Endothelial cell of umbilical vein (primary cell): ENCODE data around the gene RNF125. TPM values are rescaled to one million over a fixed set of nuclear protein-coding genes. Genes with fewer than 3 reads are reported as not detected.

ENCODE experiments used
- BruUV-seq: library from RNA; stranded (reverse); fragments of 400-500 nt; replicated peaks from 2 replicates; lab custom pipeline; 2021; lab: Mats Ljungman, UMichigan
- CTCF ChIA-PET: fragments of 300-600, 350-600 bp; sonication (Branson Sonifier 250); formaldehyde crosslinking; loops from one replicate; lab custom pipeline; 2021; ENCODE audit warnings: antibody characterized with exemption, inconsistent platforms; lab: Charles Lee
- POLR2A ChIA-PET: fragments of 300-600, 350-600 bp; sonication (Branson Sonifier 250); formaldehyde crosslinking; loops from one replicate; lab custom pipeline; 2021; ENCODE audit warnings: antibody characterized with exemption, inconsistent platforms; lab: Charles Lee
- DNase-seq: peaks from one replicate; pipeline ENCODE4 v3.0.0-alpha.2; 2011; ENCODE audit warnings: low read depth, low spot score
- FAIRE-seq: peaks from 2 replicates; lab custom pipeline; 2011; peaks lifted over from hg19 to GRCh38; lab: Jason Lieb, UNC
- H2AFZ ChIP-seq: 2 replicates; pipeline ENCODE4 v1.6.0; 2012; ENCODE audit warnings: low read depth, low read length, control low read depth, inconsistent platforms
- H3K27ac ChIP-seq: 2 replicates; pipeline ENCODE4 v1.5.1; 2011; ENCODE audit warnings: low read depth, mild to moderate bottlenecking, control low read depth, low read length, moderate library complexity; ENCODE audit not compliant: insufficient read depth
- H3K27me3 ChIP-seq, 2 experiments: 2 replicates each; pipeline versions ENCODE4 v1.6.0 to v1.6.1; 2011; ENCODE audit warnings: low read length in 2 of 2, mixed read lengths in 1 of 2; ENCODE audit not compliant: control insufficient read depth in 2 of 2, insufficient read depth in 2 of 2
- H3K36me3 ChIP-seq, 2 experiments: 2 replicates in 1 of 2; 3 replicates in 1 of 2; pipeline ENCODE4 v1.5.1; 2011; ENCODE audit warnings: low read length in 2 of 2, mild to moderate bottlenecking in 1 of 2, moderate library complexity in 1 of 2; ENCODE audit not compliant: control insufficient read depth in 2 of 2, insufficient read depth in 2 of 2; ENCODE audit errors: extremely low read depth in 1 of 2
- H3K4me1 ChIP-seq: 3 replicates; pipeline ENCODE4 v1.5.1; 2011; ENCODE audit warnings: mild to moderate bottlenecking, low read length; ENCODE audit not compliant: control insufficient read depth, insufficient read depth; ENCODE audit errors: extremely low read depth
- H3K4me2 ChIP-seq: 2 replicates; pipeline ENCODE4 v1.6.1; 2011; ENCODE audit warnings: low read length, control low read depth, mixed read lengths; ENCODE audit not compliant: insufficient read depth
- H3K4me3 ChIP-seq, 3 experiments: fragments of 200-600 bp in 1 of 3; sonication (generic), shearing (Covaris generic) in 1 of 3; replicated peaks in 1 of 3; 2 replicates each; pipeline ENCODE4 v1.5.1; 2011 to 2016; ENCODE audit warnings: control low read depth in 3 of 3, low read length in 3 of 3, mild to moderate bottlenecking in 2 of 3, inconsistent platforms in 1 of 3, low read depth in 1 of 3, moderate library complexity in 1 of 3; ENCODE audit not compliant: insufficient read depth in 1 of 3
- H3K79me2 ChIP-seq: 2 replicates; pipeline ENCODE4 v1.6.0; 2012; ENCODE audit warnings: low read length, inconsistent platforms; ENCODE audit not compliant: control insufficient read depth, insufficient read depth
- H3K9ac ChIP-seq: replicated peaks from 2 replicates; pipeline ENCODE3; 2011; ENCODE audit warnings: low read length, control low read depth; ENCODE audit not compliant: insufficient read depth; ENCODE audit errors: extremely low read depth
- H3K9me1 ChIP-seq: replicated peaks from 3 replicates; pipeline ENCODE4 v1.6.0; 2011; ENCODE audit warnings: mild to moderate bottlenecking, low read length; ENCODE audit not compliant: control insufficient read depth, insufficient read depth; ENCODE audit errors: extremely low read depth
- H3K9me3 ChIP-seq: replicated peaks from 2 replicates; pipeline ENCODE4 v1.5.1; 2012; ENCODE audit warnings: low read length, inconsistent platforms; ENCODE audit not compliant: control insufficient read depth, insufficient read depth
- H4K20me1 ChIP-seq: replicated peaks from 2 replicates; pipeline ENCODE3; 2011; ENCODE audit warnings: mild to moderate bottlenecking, low read length; ENCODE audit not compliant: control insufficient read depth, insufficient read depth; ENCODE audit errors: extremely low read depth
- CTCF ChIP-seq, 2 donors: IDR thresholded peaks; 1 replicate in 1 of 2; 2 replicates in 1 of 2; pipeline ENCODE4 v1.5.1; 2011; ENCODE audit warnings: low read length in 2 of 2, mild to moderate bottlenecking in 2 of 2, moderate library complexity in 2 of 2, control low read depth in 1 of 2, inconsistent platforms in 1 of 2, low read depth in 1 of 2; ENCODE audit not compliant: insufficient read depth in 1 of 2; ENCODE audit errors: extremely low read depth in 1 of 2
- EZH2 ChIP-seq: IDR thresholded peaks from 2 replicates; pipeline ENCODE4 v1.6.1; 2012; ENCODE audit warnings: borderline replicate concordance, low read depth, mild to moderate bottlenecking, moderate library complexity, low read length, inconsistent platforms; ENCODE audit not compliant: severe bottlenecking
- FOS ChIP-seq: IDR thresholded peaks from 2 replicates; pipeline ENCODE4 v1.6.1; 2011; ENCODE audit warnings: mild to moderate bottlenecking, low read length, moderate library complexity, borderline replicate concordance; ENCODE audit not compliant: insufficient read depth
- GATA2 ChIP-seq: IDR thresholded peaks from 2 replicates; pipeline ENCODE4 v1.7.0; 2011; ENCODE audit warnings: low read depth, mild to moderate bottlenecking, moderate library complexity, mixed read lengths, low read length; ENCODE audit not compliant: insufficient read length, insufficient read depth
- JUN ChIP-seq: IDR thresholded peaks from 2 replicates; pipeline ENCODE4 v1.6.1; 2011; ENCODE audit warnings: borderline replicate concordance, low read depth; ENCODE audit not compliant: insufficient read length, insufficient read depth
- MAX ChIP-seq: IDR thresholded peaks from 2 replicates; pipeline ENCODE4 v1.6.1; 2011; ENCODE audit not compliant: insufficient read depth, insufficient read length
- MYC ChIP-seq: IDR thresholded peaks from one replicate; pipeline ENCODE4 v1.6.1; 2011; ENCODE audit warnings: mild to moderate bottlenecking, low read depth, low read length
- POLR2A ChIP-seq: IDR thresholded peaks from 2 replicates; pipeline ENCODE4 v1.6.1; 2012; ENCODE audit warnings: low read depth, mild to moderate bottlenecking, control low read depth, low read length
- POLR2AphosphoS5 ChIP-seq: IDR thresholded peaks from 2 replicates; pipeline ENCODE4 v1.6.1; 2012; ENCODE audit warnings: low read depth, mild to moderate bottlenecking, control low read depth, low read length, moderate library complexity; ENCODE audit not compliant: insufficient read depth
- dilution Hi-C: fragments of 300-500 bp; cut with MboI; formaldehyde crosslinking; loops from one replicate; pipeline ENCODE4 v1.15.0; 2019; ENCODE audit warnings: low sequenced_read_pairs; ENCODE audit not compliant: extremely low pct_ligation_motif_present
- intact Hi-C: fragments of 100-400 bp; cut with micrococcal nuclease; formaldehyde crosslinking; loops from one replicate; pipeline ENCODE4 v1.10.0; 2022
- polyA plus RNA-seq, 4 experiments: library from polyadenylated mRNA; depleted of rRNA in 3 of 4; stranded (reverse) in 3 of 4; unstranded in 1 of 4; fragments of >200 nt; gene quantifications; 2 replicates each; pipeline versions ENCODE4 v1.2.1 to v1.2.3, GENCODE V29; 2011 to 2012; ENCODE audit warnings: missing spikeins in 1 of 4
- total RNA-seq: library from RNA; stranded (reverse); gene quantifications from 2 replicates; pipeline ENCODE4 v1.2.3, GENCODE V29; 2021

Gene RNF125
- total and polyA plus RNA-seq, 2 donors (not counting 3 experiments of a cell fraction or from before 2014, with no cell fraction given) = 0.73 to 1.3 TPM

GRCh38 chr18:32091724-32092421 is 73.2 kb downstream of the RNF125 start, which contains the start of gene RNF138:
Gene RNF138, plus strand, starts transcription at chr18:32091874. Its CDS starts 903 bp downstream, at chr18:32092777.
- dilution Hi-C loops = no loop called here
- Histone ChIP-seq H3K9ac (peak within 1 kb of the TSS; percentile 97), H2AFZ (peak within 1 kb of the TSS; percentile 95), H3K27ac (peak within 1 kb of the TSS; percentile 95), H3K79me2 (peaks cover 44% of the 10 kb centered on the region), H3K36me3 (no peaks in the 10 kb centered on the region), H3K9me1 (no peaks in the 10 kb centered on the region), H3K4me1 (peaks cover 12% of the 10 kb centered on the region), H4K20me1 (peaks cover 5% of the 10 kb centered on the region), H3K9me3 (no peaks in the 10 kb centered on the region), H3K4me2 (peak within 1 kb of the TSS; percentile 95), H3K4me3 (peak within 1 kb of the TSS; percentile 37 to 88 (median 81)), H3K27me3 (no peaks in the 10 kb centered on the region)
- no peak for TF ChIP-seq GATA2
- TF ChIP-seq MAX = peak; percentile 14
- TF ChIP-seq POLR2A = peak; percentile 64
- intact Hi-C loops = loop anchor here (1.0 to 5.0 kb wide), 4 partner anchors 73 to 410 kb away; partner anchors contain the start of genes B4GALT6, GAREM1 and TRAPPC8
- DNase-seq (peak; percentile 84), FAIRE-seq (peak; percentile 61)
- POLR2A ChIA-PET = no interaction called here
- TSS peak; percentile 74 for BruUV-seq
- CTCF ChIA-PET = interaction anchor here (0.8 to 1.5 kb wide), 6 partner anchors 17 to 458 kb away, joined by 3 to 5 read pairs (median 4); partner anchors contain the start of genes GAREM1 and TRAPPC8

GRCh38 chr18:32092422-32093101 is 73.9 kb downstream of the RNF125 start:
- no peaks in the 10 kb centered on the region for H3K9me3 ChIP-seq
- BruUV-seq = TSS peak; percentile 37
- H3K9ac ChIP-seq = peak overlapping the region; percentile 97
- H3K9me1 ChIP-seq = no peaks in the 10 kb centered on the region
- FAIRE-seq (peak; percentile 97), DNase-seq (peak; percentile 98)
- no peaks in the 10 kb centered on the region for H3K27me3 ChIP-seq
- H3K4me1 ChIP-seq = peaks cover 12% of the 10 kb centered on the region
- ChIA-PET CTCF (interaction anchor here (0.8 to 1.5 kb wide), 6 partner anchors 16 to 457 kb away, joined by 3 to 5 read pairs (median 4); partner anchors contain the start of genes GAREM1 and TRAPPC8), POLR2A (no interaction called here)
- peaks cover 5% of the 10 kb centered on the region for H4K20me1 ChIP-seq
- peak overlapping the region; percentile 95 for H2AFZ ChIP-seq
- no peaks in the 10 kb centered on the region for H3K36me3 ChIP-seq
- H3K4me3 ChIP-seq = peak overlapping the region; percentile 30 to 88 (median 81)
- intact Hi-C loops = loop anchor here (1.0 to 5.0 kb wide), 4 partner anchors 73 to 410 kb away; partner anchors contain the start of genes B4GALT6, GAREM1 and TRAPPC8
- H3K27ac ChIP-seq = peak overlapping the region; percentile 95
- H3K79me2 ChIP-seq = peaks cover 51% of the 10 kb centered on the region
- TF ChIP-seq JUN (no peak), EZH2 (no peak), POLR2A (peak; percentile 73), CTCF (IDR thresholded peaks at IDR 0.05; ENCODE audit: extremely low read depth in 1 of 2, insufficient read depth in 1 of 2, low read depth in 1 of 2, low read length in 2 of 2) (no peak), MAX (peak; percentile 21), POLR2AphosphoS5 (peak; percentile 59), FOS (no peak), MYC (peak; percentile 63), GATA2 (no peak)
- dilution Hi-C loops = no loop called here
- peak overlapping the region; percentile 95 for H3K4me2 ChIP-seq
